ENCODE results near the gene CLECL1. TPM values are rescaled to one million over a fixed set of nuclear protein-coding genes. Genes with fewer than 3 reads are reported as not detected.

The CLECL1 gene
- total RNA-seq, 1 donor from 2014 or later = not detected

GRCh38 chr12:9707864-9708808 lies 24.8 kb downstream of the CLECL1 start:
- Mint-ChIP-seq H3K27ac (ENCODE audit: unreplicated experiment) (peak overlapping the region; percentile 12), H3K27me3 (ENCODE audit: low read depth, unreplicated experiment) (no peaks in the 10 kb centered on the region), H3K9me3 (ENCODE audit: unreplicated experiment) (no peaks in the 10 kb centered on the region), H3K36me3 (ENCODE audit: low read depth, unreplicated experiment) (peaks cover 1% of the 10 kb centered on the region), H3K4me1 (ENCODE audit: low read depth, unreplicated experiment) (peaks cover 22% of the 10 kb centered on the region), H3K4me3 (ENCODE audit: unreplicated experiment) (no peak overlapping the region)
- no peak overlapping the region for H3K4me2 ChIP-seq (ENCODE audit: low read length)
- peak overlapping the region; percentile 43 for H2AFZ ChIP-seq (ENCODE audit: low read depth, low read length)
- H4K20me1 ChIP-seq (ENCODE audit: insufficient read depth, low read length) = no peaks in the 10 kb centered on the region
- peak; percentile 23 for DNase-seq (ENCODE audit: low read depth)
- H3K9ac ChIP-seq (ENCODE audit: low read length) = no peak overlapping the region
- no peaks in the 10 kb centered on the region for H3K4me1 ChIP-seq (ENCODE audit: insufficient read depth, low read length)
- H3K9me3 ChIP-seq (ENCODE audit: insufficient read depth, low read depth, low read length) = no peaks in the 10 kb centered on the region
- no peak for FAIRE-seq
- no peaks in the 10 kb centered on the region for H3K36me3 ChIP-seq (ENCODE audit: insufficient read depth, low read length)
- H3K79me2 ChIP-seq (ENCODE audit: insufficient read depth, low read length) = no peaks in the 10 kb centered on the region
- H3K27ac ChIP-seq (ENCODE audit: low read depth, low read length) = no peak overlapping the region
- no peak overlapping the region for H3K4me3 ChIP-seq (ENCODE audit: insufficient read depth, low read depth, low read length)
- no peaks in the 10 kb centered on the region for H3K27me3 ChIP-seq (ENCODE audit: insufficient read depth, low read length)
- peak; percentile 84 for TF ChIP-seq CTCF (IDR thresholded peaks at IDR 0.05; ENCODE audit: insufficient read depth, low read depth, low read length)
- TF ChIP-seq EZH2 (IDR thresholded peaks at IDR 0.05; ENCODE audit: insufficient read depth, low read length) = no peak

GRCh38 chr12:9707356-9707755 lies 25.5 kb downstream of the CLECL1 start:
- no peak for TF ChIP-seq CTCF (IDR thresholded peaks at IDR 0.05; ENCODE audit: insufficient read depth, low read depth, low read length)
- no peak for TF ChIP-seq EZH2 (IDR thresholded peaks at IDR 0.05; ENCODE audit: insufficient read depth, low read length)
- no peak overlapping the region for H3K9ac ChIP-seq (ENCODE audit: low read length)
- H4K20me1 ChIP-seq (ENCODE audit: insufficient read depth, low read length) = no peaks in the 10 kb centered on the region
- no peaks in the 10 kb centered on the region for H3K9me3 Mint-ChIP-seq (ENCODE audit: unreplicated experiment)
- no peaks in the 10 kb centered on the region for H3K9me3 ChIP-seq (ENCODE audit: insufficient read depth, low read depth, low read length)
- no peak overlapping the region for H2AFZ ChIP-seq (ENCODE audit: low read depth, low read length)
- H3K4me1 ChIP-seq (ENCODE audit: insufficient read depth, low read length) = no peaks in the 10 kb centered on the region
- H3K79me2 ChIP-seq (ENCODE audit: insufficient read depth, low read length) = no peaks in the 10 kb centered on the region
- no peak overlapping the region for H3K4me2 ChIP-seq (ENCODE audit: low read length)
- no peak overlapping the region for H3K4me3 Mint-ChIP-seq (ENCODE audit: unreplicated experiment)
- no peak for DNase-seq (ENCODE audit: low read depth)
- H3K36me3 ChIP-seq (ENCODE audit: insufficient read depth, low read length) = no peaks in the 10 kb centered on the region
- H3K27me3 Mint-ChIP-seq (ENCODE audit: low read depth, unreplicated experiment) = no peaks in the 10 kb centered on the region
- H3K27ac ChIP-seq (ENCODE audit: low read depth, low read length) = no peak overlapping the region
- no peak overlapping the region for H3K4me3 ChIP-seq (ENCODE audit: insufficient read depth, low read depth, low read length)
- H3K27ac Mint-ChIP-seq (ENCODE audit: unreplicated experiment) = no peak overlapping the region
- FAIRE-seq = no peak
- no peaks in the 10 kb centered on the region for H3K27me3 ChIP-seq (ENCODE audit: insufficient read depth, low read length)
- peaks cover 22% of the 10 kb centered on the region for H3K4me1 Mint-ChIP-seq (ENCODE audit: low read depth, unreplicated experiment)
- H3K36me3 Mint-ChIP-seq (ENCODE audit: low read depth, unreplicated experiment) = peaks cover 1% of the 10 kb centered on the region

All from astrocyte (in vitro differentiated cells and primary cell).